Measurements from ENCODE around the gene ZNF423.

Gene ZNF423

GRCh38 chr16:49886554-49887094 is 30.7 kb upstream of the ZNF423 start:
- TF ChIP-seq EZH2 (IDR thresholded peaks at IDR 0.05; ENCODE audit: borderline replicate concordance, low read depth, low read length, severe bottlenecking) (no peak), CTCF (IDR thresholded peaks at IDR 0.05; ENCODE audit: borderline replicate concordance, extremely low read depth, low read length, poor library complexity, severe bottlenecking) (no peak)
- Histone ChIP-seq H3K36me3 (ENCODE audit: insufficient read depth, low read length) (no peaks in the 10 kb centered on the region), H3K4me3 (ENCODE audit: low read depth in 1 of 2, low read length in 2 of 2) (no peak overlapping the region), H3K9ac (ENCODE audit: low read depth, low read length) (no peak overlapping the region), H3K9me3 (ENCODE audit: insufficient read depth, low read length, severe bottlenecking) (no peaks in the 10 kb centered on the region), H3K27ac (ENCODE audit: low read length) (no peak overlapping the region), H4K20me1 (ENCODE audit: insufficient read depth, low read length) (no peaks in the 10 kb centered on the region), H3K27me3 (ENCODE audit: insufficient read depth, low read length, poor library complexity) (peaks cover 2% of the 10 kb centered on the region), H3K4me1 (ENCODE audit: insufficient read depth, low read length) (no peaks in the 10 kb centered on the region), H3K4me2 (ENCODE audit: insufficient read depth, low read length) (no peak overlapping the region), H2AFZ (ENCODE audit: low read depth, low read length) (no peak overlapping the region), H3K79me2 (ENCODE audit: insufficient read depth, low read length) (no peaks in the 10 kb centered on the region)
- ATAC-seq (ENCODE audit: insufficient read depth, low read depth) (no peak), DNase-seq (no peak)

GRCh38 chr16:49884033-49885015 is 28.4 kb upstream of the ZNF423 start:
- H3K79me2 ChIP-seq (ENCODE audit: insufficient read depth, low read length): no peaks in the 10 kb centered on the region
- no peak overlapping the region for H3K4me3 ChIP-seq (ENCODE audit: low read depth in 1 of 2, low read length in 2 of 2)
- no peaks in the 10 kb centered on the region for H3K4me1 ChIP-seq (ENCODE audit: insufficient read depth, low read length)
- 0 out of 2 replicates have a peak, but pooled peaks cover 3% of the 10 kb centered on the region for H4K20me1 ChIP-seq (ENCODE audit: insufficient read depth, low read length)
- no peaks in the 10 kb centered on the region for H3K9me3 ChIP-seq (ENCODE audit: insufficient read depth, low read length, severe bottlenecking)
- H3K36me3 ChIP-seq (ENCODE audit: insufficient read depth, low read length): no peaks in the 10 kb centered on the region
- TF ChIP-seq CTCF (IDR thresholded peaks at IDR 0.05; ENCODE audit: borderline replicate concordance, extremely low read depth, low read length, poor library complexity, severe bottlenecking) (no peak), EZH2 (IDR thresholded peaks at IDR 0.05; ENCODE audit: borderline replicate concordance, low read depth, low read length, severe bottlenecking) (no peak)
- DNase-seq (no peak), ATAC-seq (ENCODE audit: insufficient read depth, low read depth) (no peak)
- H3K27ac ChIP-seq (ENCODE audit: low read length): no peak overlapping the region
- H3K9ac ChIP-seq (ENCODE audit: low read depth, low read length): no peak overlapping the region
- H3K4me2 ChIP-seq (ENCODE audit: insufficient read depth, low read length): no peak overlapping the region
- H3K27me3 ChIP-seq (ENCODE audit: insufficient read depth, low read length, poor library complexity): peaks cover 3% of the 10 kb centered on the region
- no peak overlapping the region for H2AFZ ChIP-seq (ENCODE audit: low read depth, low read length)

DNA sequence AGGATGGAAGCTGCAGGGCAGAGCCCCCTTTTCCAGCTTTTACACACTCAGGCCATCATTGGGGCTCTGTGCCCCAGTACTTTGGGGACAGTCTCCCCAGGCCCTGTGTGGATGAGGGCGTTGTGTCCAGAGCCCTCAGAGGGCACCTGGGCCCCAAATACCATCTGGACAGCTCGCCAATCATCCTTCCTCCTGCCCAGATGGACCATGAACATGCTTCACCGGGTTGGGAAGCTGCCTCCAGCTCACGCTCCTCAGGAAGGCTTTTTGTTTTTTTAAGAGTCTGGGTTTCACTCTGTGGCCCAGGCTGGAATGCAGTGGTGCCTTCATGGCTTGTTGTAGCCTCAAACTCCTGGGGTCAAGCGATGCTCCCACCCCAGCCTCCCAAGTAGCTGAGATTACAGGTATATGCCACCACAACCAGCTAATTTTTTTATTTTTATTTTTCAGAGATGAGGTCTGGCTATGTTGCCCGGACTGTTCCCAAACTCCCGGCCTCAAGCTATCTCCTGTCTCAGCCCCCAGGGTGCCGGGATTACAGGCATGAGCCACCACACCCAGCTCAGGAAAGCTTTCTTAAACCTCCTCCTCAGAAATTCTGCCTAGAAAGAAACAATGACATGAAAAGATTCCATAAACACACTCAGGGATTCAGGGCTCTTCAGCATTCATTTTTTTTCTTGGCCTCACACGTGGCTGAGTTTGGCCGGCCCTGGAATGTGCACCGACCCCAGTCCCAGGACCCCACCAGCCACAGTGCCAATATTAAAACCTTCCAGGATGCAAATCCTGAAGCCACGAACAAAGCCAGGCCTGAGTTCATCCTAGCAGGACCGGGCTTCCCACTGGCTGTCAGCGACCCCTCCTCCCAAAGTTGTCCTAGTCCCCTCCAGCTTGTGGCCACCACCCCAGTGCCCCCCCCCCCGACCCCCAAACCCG is 27.4 kb upstream of the ZNF423 start:
- Histone ChIP-seq H3K36me3 (ENCODE audit: insufficient read depth, low read length) (no peaks in the 10 kb centered on the region), H3K4me2 (ENCODE audit: insufficient read depth, low read length) (no peak overlapping the region), H3K9me3 (ENCODE audit: insufficient read depth, low read length, severe bottlenecking) (no peaks in the 10 kb centered on the region), H3K4me3 (ENCODE audit: low read depth in 1 of 2, low read length in 2 of 2) (no peak overlapping the region), H3K79me2 (ENCODE audit: insufficient read depth, low read length) (no peaks in the 10 kb centered on the region), H3K27me3 (ENCODE audit: insufficient read depth, low read length, poor library complexity) (peaks cover 3% of the 10 kb centered on the region), H3K4me1 (ENCODE audit: insufficient read depth, low read length) (no peaks in the 10 kb centered on the region), H2AFZ (ENCODE audit: low read depth, low read length) (no peak overlapping the region), H4K20me1 (ENCODE audit: insufficient read depth, low read length) (0 out of 2 replicates have a peak, but pooled peaks cover 3% of the 10 kb centered on the region), H3K27ac (ENCODE audit: low read length) (no peak overlapping the region), H3K9ac (ENCODE audit: low read depth, low read length) (no peak overlapping the region)
- TF ChIP-seq CTCF (IDR thresholded peaks at IDR 0.05; ENCODE audit: borderline replicate concordance, extremely low read depth, low read length, poor library complexity, severe bottlenecking) (no peak), EZH2 (IDR thresholded peaks at IDR 0.05; ENCODE audit: borderline replicate concordance, low read depth, low read length, severe bottlenecking) (no peak)
- no peak for DNase-seq
- ATAC-seq (ENCODE audit: insufficient read depth, low read depth): no peak
